Renal pelvis (tissue), 4 donors: Measurements from ENCODE around the gene DRC7. TPM values are rescaled to one million over a fixed set of nuclear protein-coding genes. Genes with fewer than 3 reads are reported as not detected.
"Not testable (repeated sequence)": the region's sequence is repeated elsewhere in the genome, so short reads cannot be mapped to it uniquely, and the experiment has no call there.

Experiments
- DNase-seq: peaks from one replicate; pipeline ENCODE4 v3.0.0-alpha.2; 2013
- polyA plus RNA-seq, 3 donors: library from polyadenylated mRNA; unstranded; fragments of 120-200 nt; gene quantifications; one replicate each; pipeline ENCODE4 v1.2.1, GENCODE V29; 2013; ENCODE audit not compliant: insufficient read length in 3 of 3

The DRC7 gene
- polyA plus RNA-seq, 3 donors, result 3.3 to 7.8 (median 3.9) TPM

- DNase-seq, result no peak
These were observed 67.4 kb downstream of the DRC7 start for GRCh38 chr16:57761957-57762356.

- no peak for DNase-seq
These were observed 67.9 kb downstream of the DRC7 start for GRCh38 chr16:57762365-57763040.

- DNase-seq, result no peak
These were observed 68.8 kb downstream of the DRC7 start for GRCh38 chr16:57763285-57764005.

GRCh38 chr16:57764006-57764340, 69.4 kb downstream of the DRC7 start:
- DNase-seq, result no peak

- DNase-seq, result no peak
These were observed 69.9 kb downstream of the DRC7 start for GRCh38 chr16:57764341-57765159.

- DNase-seq, result no peak
These were observed 70.6 kb downstream of the DRC7 start for GRCh38 chr16:57765160-57765728.

- no peak for DNase-seq
These were observed 72.2 kb downstream of the DRC7 start for GRCh38 chr16:57766714-57767348.

- DNase-seq, result no peak
These were observed 75.0 kb downstream of the DRC7 start for GRCh38 chr16:57769541-57770145.

GRCh38 chr16:57770361-57770760, 75.8 kb downstream of the DRC7 start:
- no peak for DNase-seq

- no peak for DNase-seq
These were observed 76.7 kb downstream of the DRC7 start for GRCh38 chr16:57771141-57771785.

GRCh38 chr16:57773019-57773418, 78.4 kb downstream of the DRC7 start:
- DNase-seq, result no peak

- DNase-seq, result no peak
These were observed 79.2 kb downstream of the DRC7 start for GRCh38 chr16:57773655-57774295.

GRCh38 chr16:57774705-57775285, 80.2 kb downstream of the DRC7 start:
- no peak for DNase-seq

GRCh38 chr16:57775661-57776469, 81.3 kb downstream of the DRC7 start:
- peak; percentile 71 for DNase-seq

- no peak for DNase-seq
These were observed 84.1 kb downstream of the DRC7 start for GRCh38 chr16:57778658-57779057.

- not testable (repeated sequence) for DNase-seq
These were observed 85.2 kb downstream of the DRC7 start for GRCh38 chr16:57779836-57780235.

- DNase-seq, result no peak
These were observed 86.7 kb downstream of the DRC7 start for GRCh38 chr16:57781349-57781740.
